ENCODE data around the gene ADAMTS3.
A peak's percentile ranks its signal among the peaks of the same experiment; 100 is the strongest.

ADAMTS3 gene

DNA sequence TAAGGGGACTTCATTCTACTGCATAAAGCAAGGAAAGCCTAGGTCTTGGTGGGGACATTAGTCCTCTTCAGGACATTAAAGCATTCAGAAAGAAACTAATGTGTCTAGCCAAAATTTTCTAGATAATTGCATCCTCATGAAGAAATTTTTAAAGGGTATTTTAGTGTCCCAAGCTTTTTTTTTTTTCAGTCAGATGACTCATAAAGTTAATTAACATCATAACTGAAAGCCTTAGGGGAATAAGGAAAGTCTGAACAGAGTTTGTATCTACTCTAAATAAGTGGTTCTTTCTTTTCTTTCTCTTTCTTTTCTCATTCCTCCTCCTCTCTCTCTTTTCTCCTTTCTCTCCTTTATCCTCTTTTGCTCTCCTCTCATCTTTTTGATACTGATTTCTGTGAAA is 202.4 kb downstream of the ADAMTS3 start:
- TF ChIP-seq, protein P1, sequence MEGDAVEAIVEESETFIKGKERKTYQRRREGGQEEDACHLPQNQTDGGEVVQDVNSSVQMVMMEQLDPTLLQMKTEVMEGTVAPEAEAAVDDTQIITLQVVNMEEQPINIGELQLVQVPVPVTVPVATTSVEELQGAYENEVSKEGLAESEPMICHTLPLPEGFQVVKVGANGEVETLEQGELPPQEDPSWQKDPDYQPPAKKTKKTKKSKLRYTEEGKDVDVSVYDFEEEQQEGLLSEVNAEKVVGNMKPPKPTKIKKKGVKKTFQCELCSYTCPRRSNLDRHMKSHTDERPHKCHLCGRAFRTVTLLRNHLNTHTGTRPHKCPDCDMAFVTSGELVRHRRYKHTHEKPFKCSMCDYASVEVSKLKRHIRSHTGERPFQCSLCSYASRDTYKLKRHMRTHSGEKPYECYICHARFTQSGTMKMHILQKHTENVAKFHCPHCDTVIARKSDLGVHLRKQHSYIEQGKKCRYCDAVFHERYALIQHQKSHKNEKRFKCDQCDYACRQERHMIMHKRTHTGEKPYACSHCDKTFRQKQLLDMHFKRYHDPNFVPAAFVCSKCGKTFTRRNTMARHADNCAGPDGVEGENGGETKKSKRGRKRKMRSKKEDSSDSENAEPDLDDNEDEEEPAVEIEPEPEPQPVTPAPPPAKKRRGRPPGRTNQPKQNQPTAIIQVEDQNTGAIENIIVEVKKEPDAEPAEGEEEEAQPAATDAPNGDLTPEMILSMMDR (IDR thresholded peaks at IDR 0.05; ENCODE audit: insufficient read depth, low read depth, low read length, missing control alignments), result no peak
- DNase-seq (ENCODE audit: low read depth), result no peak
- H3K4me3 ChIP-seq (ENCODE audit: low read length), result no peak overlapping the region

DNA sequence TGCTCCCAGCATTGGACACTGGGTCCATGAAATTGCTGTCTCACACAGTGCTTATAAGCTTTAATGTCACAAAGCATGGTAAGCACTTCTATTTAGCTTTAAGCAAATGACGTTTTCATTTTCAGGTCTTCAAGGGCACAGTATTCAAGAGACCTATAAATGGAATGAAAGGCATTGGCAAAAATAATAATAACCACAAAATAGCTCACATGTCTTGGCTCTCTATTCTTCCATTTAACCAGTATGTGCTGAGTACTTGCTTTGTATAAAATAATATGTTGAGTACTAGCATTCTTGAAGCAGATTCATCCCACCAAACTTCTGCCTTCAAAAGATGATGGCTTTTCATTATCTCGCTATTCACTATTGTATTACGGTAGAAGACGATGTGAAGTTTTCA is 203.0 kb downstream of the ADAMTS3 start:
- no peak overlapping the region for H3K4me3 ChIP-seq (ENCODE audit: low read length)

DNA sequence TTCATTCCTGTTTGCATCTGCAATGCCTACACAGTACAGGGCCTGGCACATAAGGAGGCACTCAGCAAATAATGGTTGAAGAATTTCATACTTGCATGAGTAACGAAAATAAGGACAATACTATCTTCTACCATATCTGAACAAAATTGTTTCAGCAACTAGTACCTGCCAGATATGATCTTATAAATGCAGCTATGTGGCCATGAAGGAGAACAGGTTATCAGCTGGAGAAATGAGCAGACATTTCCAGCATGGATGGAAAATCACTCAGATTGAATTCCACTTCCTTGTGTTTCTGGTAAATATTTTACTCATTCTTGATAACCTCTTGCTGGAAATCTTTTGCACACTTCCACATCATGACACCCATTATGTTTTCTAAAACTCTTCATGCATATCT is 204.0 kb downstream of the ADAMTS3 start:
- H3K4me3 ChIP-seq (ENCODE audit: low read length), result no peak overlapping the region
- DNase-seq (ENCODE audit: low read depth), result no peak
- TF ChIP-seq, protein P1 (IDR thresholded peaks at IDR 0.05; ENCODE audit: insufficient read depth, low read depth, low read length, missing control alignments), result no peak

More for the DNA sequence above, 203.0 kb downstream of the ADAMTS3 start:
- DNase-seq (ENCODE audit: low read depth), result no peak
- TF ChIP-seq, protein P1 (IDR thresholded peaks at IDR 0.05; ENCODE audit: insufficient read depth, low read depth, low read length, missing control alignments), result no peak

DNA sequence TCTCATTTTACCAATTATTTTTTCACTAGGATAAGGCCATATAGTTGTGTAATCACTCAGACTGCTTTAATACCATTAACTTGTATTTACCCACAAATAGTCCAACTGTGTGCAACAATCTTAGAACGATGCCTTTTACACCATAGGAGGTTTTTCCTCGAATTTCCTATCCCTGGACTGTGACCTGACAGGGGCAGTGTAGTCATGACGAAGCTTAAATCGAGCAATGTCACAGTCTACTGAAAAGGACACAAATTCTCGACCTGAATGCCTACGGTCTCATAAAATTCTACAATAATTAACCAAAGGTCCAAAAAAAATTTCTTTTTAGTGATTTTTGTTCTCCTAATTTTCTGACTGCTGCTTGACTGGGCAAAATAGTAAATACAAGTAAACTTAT is 208.9 kb downstream of the ADAMTS3 start:
- no peak for DNase-seq (ENCODE audit: low read depth)
- H3K4me3 ChIP-seq (ENCODE audit: low read length), result no peak overlapping the region
- TF ChIP-seq, protein P1 (IDR thresholded peaks at IDR 0.05; ENCODE audit: insufficient read depth, low read depth, low read length, missing control alignments), result no peak

DNA sequence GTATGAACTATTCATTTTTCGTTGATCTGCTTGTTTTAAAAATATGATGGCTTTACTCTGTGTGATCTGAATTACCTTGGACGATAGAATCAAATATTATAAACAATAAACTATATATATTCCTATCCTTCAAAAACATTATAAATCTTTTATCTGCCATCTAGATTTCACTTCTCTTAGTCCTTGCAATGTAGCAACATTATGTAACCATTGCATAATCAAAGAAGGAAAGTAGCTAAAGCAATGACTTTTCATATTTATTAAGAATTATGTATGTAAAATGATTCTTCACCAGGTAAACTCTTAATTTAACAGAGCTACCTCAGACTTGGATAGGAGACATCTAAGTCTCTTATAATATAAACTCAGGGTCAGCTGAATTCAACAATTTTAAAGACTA is 210.5 kb downstream of the ADAMTS3 start:
- H3K4me3 ChIP-seq (ENCODE audit: low read length), result no peak overlapping the region
- DNase-seq (ENCODE audit: low read depth), result no peak
- TF ChIP-seq, protein P1 (IDR thresholded peaks at IDR 0.05; ENCODE audit: insufficient read depth, low read depth, low read length, missing control alignments), result no peak

DNA sequence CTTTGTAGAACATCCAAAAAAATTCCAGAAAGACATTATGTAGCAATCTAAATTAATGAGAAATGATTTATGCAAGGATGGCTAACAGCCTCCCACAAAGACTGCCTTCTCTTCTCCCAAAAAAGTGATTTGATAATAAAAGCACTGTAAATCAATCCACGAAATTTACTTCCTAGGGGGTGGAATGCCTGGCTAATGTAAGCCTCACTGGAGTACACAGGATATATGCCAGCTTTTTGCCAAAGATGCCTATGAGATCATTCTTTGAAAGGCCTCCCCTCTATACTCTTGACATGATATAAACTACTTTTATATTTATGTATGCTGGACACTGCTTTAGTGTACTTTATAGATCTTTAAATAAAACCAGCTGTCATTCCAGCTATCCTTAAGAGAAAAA is 211.1 kb downstream of the ADAMTS3 start:
- TF ChIP-seq, protein P1 (IDR thresholded peaks at IDR 0.05; ENCODE audit: insufficient read depth, low read depth, low read length, missing control alignments), result no peak
- H3K4me3 ChIP-seq (ENCODE audit: low read length), result no peak overlapping the region
- DNase-seq (ENCODE audit: low read depth), result no peak

DNA sequence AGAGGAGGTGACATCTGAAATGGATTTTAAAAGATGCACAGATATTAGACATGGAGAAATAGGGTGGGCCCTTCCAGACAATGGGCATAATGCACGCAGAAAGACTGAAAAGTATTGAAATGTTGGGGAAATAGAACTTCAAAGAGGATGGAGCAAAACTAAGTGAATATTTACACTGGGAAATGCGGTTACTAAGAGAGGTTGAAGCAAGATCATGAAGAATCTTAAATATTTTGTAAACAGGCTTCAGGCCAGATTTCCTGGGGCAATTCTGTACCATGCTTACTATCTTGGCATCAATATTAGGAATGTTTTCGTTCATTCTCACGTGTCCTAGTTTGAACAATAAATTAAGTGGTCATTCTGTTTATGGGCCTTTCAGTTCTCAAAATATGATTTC is 216.3 kb downstream of the ADAMTS3 start:
- no peak overlapping the region for H3K4me3 ChIP-seq (ENCODE audit: low read length)
- DNase-seq (ENCODE audit: low read depth), result peak; percentile 30
- TF ChIP-seq, protein P1 (IDR thresholded peaks at IDR 0.05; ENCODE audit: insufficient read depth, low read depth, low read length, missing control alignments), result no peak

All from epithelial cell of esophagus (primary cell).